Stimulated activated CD4-positive, alpha-beta T cell treated with anti-CD3 and anti-CD28 coated beads, TNF-alpha, amount 100 ng/mL, for 48 hours (primary cell): Measurements from ENCODE around the gene ACBD4.
A peak's percentile ranks its signal among the peaks of the same experiment; 100 is the strongest.

Experiments used
- DNase-seq, 3 donors: peaks; one replicate each; pipeline ENCODE4 v3.0.0-alpha.2; 2020; ENCODE audit warnings: low read depth in 3 of 3

The ACBD4 gene

DNA sequence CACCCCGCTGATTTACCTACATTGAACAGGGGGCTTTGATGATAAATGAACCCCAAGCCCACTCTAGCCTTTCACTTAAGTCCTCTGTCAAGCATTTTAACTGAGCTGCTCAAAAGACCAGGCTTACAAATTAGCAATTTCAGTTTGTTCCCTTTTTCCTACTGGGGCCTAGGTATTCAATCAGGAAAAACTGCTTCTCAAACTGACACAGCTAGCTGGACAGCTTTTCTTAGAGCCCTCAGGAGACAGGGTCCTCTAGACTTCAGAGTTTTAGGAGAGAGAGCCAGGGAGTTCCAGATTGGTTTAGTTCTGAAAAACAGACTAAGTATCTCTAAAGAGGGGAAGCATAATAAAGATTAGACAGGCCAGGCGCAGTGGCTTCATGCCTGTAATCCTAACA lies 20.0 kb downstream of the ACBD4 start:
- no peak for DNase-seq

DNA sequence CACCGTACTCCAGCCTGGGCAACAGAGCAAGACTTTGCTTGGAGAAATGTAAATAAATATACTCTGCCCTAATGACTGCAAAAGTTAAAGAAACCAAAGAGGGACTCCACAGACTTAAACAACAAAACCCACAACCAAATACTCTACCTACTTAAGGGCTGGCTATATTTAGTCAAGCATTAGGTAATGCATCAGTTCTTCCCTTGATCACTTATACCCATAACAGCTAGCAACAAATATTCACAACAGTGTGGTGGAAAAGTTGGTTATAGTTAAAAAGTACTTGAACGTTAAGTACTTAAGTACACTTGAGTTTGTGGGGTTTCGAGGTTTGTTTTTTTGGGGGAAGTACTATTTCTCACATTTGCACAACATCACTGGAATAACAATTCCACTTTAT lies 20.8 kb downstream of the ACBD4 start:
- no peak for DNase-seq

DNA sequence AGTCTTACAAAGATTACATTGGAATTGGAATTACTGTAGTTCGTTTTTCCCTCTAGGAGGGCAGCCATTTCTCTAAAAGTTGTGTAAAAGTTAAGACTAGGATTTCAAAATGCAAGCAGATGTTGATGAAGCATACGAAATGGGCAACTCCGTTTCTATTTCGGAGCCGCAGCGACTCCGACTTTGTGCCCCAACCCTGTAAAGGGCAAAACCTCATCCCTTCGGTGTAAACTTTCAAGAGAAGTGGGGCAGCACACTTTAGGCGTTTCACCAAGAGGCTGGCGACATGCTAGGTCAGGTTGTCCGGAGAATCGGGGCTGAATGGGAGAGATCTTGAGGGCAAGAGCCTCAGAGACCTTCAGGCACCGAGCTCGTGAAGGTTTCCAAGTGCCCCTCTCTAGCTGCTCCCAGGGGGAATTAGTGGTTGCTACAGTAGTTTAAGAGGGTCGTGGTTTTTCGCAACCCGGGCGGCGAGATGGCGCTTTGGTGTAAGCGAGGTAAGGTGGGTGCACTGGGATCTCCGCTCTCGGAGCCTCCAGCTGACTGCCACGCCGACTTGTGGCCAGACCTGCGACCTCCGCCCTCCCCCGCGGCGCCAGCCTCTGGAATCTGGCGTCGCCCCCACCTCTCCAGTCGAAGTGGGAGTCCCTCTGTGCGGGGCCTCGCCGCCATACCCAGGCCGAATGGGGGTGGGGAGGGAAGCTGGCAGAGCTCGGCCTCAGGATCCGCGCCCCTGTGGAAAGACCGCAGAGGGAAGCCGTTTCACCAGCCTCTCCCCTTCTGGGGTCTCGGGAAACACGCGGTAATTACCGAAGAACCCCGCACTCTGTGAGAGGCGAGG lies 25.2 kb downstream of the ACBD4 start:
- DNase-seq, result peak in 1 of 3 donors; percentile 21

DNA sequence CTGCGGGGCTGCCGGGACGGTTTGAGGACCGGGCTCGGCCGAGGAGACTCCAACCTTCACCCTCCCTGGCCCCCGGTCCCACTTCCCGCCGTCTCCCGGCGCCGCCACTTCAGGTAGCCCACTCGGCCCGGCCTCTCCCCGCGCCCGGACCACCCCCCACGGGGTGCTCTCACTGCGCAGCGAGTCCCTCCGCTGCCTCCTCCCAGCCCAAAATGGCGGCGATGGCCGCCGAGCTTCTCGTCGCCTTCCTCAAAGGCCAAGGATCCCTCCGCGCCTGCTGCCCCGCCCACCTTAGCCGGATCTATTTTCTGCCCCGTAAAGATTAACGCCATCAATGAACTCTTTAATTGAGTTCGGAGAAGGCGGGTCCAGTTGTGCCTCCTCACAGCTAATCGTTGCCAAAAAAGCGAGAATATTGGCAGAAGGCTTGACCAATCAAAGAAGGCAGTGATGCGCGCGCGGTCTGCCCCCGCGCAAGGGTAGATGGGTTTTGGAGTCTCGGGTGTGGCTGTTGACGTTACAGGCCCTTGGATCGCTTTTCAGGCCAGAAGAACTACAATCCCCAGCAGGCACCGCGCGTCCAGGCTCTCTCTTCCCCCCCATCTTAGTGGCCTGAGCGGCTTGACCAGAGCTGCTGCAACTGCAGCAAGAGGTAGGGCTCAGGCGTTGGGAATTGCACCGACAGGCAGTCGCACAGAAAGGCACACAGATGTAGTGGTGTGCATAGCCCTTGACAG lies 26.0 kb downstream of the ACBD4 start, which contains the start of gene HEXIM2:
Gene HEXIM2 (plus strand): TSS at position 588 of the 737 bp plus-strand sequence. CDS start 919 bp downstream, outside the sequence.
- DNase-seq, result peak; percentile 95 to 97 (median 95)

DNA sequence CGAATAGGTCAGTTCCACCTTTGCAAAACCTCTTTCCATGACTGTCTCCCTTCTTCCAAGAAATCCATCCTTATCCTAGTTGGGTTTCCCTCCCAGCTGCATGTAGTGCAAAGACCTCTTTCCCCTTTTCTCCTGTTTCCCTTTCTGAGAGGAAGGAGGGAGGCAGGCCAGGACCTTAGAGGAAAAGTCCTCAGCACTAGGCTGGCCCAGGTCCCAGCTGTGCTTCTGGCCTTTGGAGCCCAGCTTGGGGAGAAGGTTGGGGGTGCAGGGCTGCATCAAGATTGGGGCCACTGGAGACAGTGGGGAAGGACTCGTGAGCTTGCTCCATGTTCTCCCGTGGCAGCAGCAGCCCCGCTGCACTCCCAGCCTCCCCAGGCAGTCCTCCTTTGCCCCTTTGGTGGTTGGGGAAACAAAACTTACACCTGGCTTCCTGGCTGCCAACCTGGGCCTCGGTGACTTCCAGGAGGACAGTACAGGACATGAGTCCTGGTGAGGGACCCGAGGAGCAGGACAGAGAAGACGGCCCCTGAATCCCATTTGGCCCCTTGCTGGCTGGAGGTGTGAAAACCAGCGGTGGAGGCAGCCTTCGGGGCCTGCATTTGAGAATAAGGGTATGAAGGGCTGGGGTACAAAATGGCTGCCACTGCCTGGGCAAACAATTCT lies 26.7 kb downstream of the ACBD4 start:
- DNase-seq, result no peak

DNA sequence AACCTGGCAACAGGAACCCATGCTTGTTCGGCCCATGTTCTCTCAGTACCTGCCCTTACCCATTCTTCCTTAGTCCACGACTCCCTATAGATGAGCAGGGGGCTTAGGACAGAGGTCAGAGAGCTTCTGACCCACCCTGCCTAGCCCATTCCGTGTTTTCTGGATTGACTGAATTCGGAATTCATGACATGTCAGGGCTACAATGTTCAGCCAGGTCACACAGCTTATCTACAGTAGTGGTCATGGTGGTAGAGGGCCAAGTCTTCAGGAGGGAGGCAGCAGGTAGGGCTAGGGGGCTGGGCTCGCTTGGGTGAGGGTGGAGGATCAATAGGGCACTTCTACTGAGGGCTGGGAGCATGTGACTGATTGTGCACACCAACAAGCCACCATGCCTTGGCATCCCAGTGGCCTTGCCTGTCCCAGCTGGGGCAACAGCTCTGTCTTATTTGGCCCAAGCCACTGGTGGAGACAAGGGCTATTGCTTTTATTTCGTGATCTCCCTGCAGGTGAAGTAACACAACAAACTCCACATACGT lies 29.3 kb downstream of the ACBD4 start:
- no peak for DNase-seq

DNA sequence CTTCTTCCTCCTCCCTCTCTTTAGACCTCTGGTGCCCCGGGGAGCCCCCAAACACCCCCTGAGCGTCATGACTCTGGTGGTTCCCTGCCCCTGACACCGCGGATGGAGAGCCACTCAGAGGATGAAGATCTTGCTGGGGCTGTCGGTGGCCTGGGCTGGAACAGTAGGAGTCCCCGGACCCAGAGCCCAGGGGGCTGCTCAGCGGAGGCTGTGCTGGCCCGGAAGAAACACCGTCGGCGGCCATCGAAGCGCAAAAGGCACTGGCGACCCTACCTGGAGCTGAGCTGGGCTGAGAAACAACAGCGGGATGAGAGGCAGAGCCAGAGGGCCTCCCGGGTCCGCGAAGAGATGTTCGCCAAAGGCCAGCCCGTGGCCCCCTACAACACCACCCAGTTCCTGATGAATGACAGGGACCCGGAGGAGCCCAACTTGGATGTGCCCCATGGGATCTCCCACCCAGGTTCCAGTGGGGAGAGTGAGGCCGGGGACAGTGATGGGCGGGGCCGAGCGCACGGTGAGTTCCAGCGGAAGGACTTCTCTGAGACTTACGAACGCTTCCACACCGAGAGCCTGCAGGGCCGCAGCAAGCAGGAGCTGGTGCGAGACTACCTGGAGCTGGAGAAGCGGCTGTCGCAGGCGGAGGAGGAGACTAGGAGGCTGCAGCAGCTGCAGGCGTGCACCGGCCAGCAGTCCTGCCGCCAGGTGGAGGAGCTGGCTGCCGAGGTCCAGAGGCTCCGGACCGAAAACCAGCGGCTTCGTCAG lies 33.7 kb downstream of the ACBD4 start:
- no peak for DNase-seq

DNA sequence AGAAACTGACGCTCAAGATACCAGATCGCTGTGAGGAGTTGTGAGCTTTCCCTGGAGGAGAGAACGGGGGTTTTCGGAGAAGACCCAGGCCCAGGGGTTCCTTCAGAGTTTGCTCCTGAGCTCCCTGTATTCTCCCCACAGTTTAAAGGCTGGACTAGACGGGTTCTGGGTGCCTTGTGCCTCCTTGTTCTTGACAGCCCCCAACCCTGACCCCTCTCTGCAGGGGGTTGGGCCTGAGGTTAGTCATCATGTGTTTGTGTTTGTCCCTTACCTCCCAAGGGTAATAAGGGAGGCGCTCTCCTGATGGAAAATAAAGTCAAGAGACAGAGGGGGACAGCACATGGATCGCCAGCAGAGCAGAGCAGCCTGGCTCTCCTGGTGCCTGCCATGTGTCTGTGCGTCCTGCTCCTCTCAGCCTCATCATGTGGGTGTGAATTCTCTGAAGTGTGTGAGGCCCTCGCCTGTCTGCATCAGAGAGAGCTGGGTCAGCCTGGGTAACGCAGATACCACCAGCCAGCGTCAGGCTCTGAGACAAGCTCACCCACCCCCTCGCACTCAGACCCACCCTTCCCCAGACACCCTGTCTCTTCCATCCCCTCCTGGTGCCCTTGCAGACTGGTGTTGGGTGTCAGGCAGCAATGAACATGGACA lies 34.9 kb downstream of the ACBD4 start:
- no peak for DNase-seq

DNA sequence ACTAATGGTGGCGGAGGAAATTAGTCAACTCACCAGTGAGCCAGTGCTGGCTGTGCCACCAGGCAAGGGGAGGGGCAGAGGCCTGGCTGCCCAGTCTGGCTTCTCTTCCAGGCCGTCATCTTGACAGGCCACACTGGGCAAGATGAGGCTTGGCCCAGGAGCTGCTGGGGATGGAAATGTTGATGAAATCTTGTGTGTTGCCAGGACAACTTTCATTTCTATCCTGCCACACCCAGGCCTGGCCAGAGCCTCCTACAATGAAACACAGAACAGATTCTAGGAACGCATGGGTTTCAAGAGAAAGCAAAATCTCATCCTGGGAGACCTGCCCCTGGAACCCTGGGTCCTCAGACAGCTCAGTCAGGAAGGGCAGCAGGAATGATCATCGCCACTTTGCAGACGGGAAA lies 35.4 kb downstream of the ACBD4 start:
- no peak for DNase-seq

DNA sequence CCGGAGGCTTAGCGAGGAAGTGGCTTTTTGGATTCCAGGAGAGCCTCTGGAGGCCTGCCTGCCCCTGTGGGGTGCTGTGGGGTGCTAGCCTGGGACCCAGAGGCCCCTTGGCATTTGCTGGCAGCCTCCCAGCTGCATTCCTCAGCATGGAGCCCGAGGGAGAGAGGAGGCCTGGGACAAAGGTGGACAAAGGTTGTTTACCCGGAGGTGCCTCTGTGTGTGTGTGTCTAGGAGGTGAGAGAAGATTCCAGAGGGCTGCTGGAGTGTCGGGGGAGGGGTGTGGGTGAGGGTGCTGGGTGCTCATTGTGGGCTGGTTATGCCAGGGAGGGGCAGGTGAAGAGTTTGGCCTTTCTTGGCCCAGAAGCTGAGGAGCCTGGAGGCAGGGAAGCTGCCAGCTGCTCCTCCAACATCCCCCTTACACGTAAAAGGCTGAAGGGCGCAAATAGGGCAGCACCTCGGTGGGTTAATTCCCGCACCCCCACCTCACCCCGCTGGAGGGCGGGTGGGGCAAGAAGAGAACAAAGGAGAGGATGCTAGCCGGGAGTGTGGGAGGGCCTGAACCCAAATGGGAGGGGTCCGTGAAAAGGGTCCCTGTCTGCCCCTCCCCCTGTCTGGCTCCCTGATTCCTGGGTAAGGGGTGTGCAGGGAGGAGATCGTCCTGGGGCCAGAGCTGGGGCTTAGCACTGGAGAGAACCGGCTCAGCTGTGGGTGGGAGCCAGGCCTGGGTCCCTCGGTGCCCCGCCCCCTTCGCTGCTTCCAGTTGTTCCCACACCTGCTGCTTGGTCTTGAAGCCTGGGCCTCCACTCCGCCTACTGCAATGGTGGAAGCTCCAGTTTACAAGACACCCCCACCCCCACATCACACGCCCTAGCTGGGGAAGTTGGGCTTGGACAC lies 36.1 kb downstream of the ACBD4 start:
- no peak for DNase-seq

DNA sequence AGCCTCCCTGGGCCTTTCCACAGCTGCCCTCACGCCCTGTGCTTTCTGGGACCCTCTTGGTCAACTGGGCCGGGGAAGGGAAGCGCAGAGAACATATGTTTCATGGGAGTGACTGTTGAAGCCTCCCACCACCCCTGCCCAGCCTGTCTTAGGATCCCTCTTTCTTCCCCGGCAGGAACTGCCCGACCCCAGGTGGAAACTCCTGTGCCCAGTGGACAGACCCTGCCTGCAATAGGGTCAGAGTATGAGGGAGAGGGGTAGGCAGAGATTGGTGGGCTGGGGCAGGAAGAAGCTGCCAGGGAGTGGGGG lies 36.7 kb downstream of the ACBD4 start:
- no peak for DNase-seq

DNA sequence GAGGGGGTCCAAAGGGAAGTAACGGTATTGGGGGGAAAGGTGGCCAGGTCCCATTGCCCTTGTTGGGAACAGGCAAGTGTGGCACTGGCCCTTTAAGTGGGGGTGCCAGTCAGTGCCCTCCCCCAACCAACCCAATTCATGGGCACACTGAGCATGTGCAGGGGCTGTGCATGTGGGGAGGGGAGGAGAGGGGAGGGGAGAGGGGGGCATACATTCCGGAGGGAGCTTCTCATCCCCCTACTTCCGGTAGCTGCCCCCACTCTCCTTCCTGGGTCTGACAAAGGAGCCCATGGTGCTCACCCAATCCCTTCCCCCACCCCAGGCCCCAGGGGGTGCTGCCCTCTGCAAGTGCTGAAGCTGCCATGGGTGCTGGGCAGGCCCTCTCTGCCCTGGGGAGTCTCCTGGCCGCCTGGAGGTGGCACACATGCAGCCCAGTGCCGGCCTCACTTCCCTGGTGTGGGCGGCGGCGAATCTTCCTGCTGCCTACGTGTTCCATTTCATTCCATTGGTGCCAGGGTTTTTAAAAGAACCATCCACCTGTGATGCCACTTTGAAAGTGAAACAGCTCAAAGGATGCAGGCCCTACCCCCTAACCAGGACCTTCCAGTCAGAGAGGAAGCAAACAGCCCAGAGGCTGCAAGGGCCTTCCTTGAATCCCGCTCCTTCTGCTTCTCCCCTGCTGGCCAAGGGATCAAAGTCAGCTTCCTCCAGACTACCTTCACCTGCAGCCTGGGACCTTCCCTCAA lies 37.2 kb downstream of the ACBD4 start:
- DNase-seq, result peak; percentile 24 to 48 (median 30)

DNA sequence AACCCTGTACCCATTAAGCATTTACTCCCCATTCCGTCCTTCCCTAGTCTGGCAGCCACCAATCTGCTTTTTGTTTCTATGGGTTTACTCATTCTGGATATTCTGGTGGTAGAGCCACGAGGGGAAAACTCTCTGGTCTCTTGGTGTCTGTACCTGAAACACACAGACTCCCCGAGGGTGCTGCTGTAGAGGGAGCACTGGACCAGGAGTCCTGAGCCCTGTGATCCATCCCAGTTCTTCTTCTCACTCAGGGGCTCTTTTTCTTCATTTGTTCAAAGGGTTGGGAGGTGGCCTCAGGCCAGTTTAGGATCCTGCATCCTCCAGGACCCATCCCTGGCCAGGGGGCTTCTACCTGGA lies 40.2 kb downstream of the ACBD4 start:
- DNase-seq, result no peak

DNA sequence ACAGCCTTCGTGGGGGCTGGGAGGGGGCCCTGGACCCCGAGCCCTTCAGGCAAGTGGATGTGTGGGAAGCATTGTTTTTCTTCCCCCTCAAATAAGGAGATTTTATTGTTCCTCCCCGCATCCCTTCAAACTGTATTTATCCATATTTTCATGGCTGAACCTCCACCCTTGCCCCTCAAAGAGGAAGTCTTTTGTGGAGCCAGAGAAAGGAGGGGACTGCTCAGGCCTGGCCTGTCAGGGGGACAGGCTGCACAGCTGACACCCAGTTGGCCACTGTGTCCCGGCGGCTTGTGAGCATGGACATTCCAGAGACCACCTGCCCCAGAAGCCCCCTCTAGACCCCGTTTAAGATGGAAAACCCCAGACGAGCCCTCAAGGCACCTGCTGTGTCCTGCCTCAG lies 42.1 kb downstream of the ACBD4 start:
- DNase-seq, result no peak

DNA sequence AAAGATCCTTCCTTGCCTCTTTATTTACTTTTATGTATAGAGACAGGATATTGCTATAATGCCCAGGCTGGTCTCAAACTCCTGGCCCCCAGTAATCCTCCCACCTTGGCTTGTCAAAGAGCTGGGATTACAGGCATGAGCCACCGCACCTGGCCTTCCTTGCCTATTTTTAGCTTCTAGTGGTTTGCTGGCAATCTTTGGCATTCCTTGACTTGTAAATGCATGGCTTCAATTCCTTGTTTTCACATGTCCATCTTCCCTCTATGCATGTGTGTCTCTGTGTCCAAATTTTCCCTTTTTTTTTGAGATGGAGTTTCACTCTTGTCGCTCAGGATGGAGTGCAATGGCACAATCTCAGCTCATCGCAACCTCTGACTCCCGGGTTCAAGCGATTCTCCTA lies 48.7 kb downstream of the ACBD4 start:
- no peak for DNase-seq

DNA sequence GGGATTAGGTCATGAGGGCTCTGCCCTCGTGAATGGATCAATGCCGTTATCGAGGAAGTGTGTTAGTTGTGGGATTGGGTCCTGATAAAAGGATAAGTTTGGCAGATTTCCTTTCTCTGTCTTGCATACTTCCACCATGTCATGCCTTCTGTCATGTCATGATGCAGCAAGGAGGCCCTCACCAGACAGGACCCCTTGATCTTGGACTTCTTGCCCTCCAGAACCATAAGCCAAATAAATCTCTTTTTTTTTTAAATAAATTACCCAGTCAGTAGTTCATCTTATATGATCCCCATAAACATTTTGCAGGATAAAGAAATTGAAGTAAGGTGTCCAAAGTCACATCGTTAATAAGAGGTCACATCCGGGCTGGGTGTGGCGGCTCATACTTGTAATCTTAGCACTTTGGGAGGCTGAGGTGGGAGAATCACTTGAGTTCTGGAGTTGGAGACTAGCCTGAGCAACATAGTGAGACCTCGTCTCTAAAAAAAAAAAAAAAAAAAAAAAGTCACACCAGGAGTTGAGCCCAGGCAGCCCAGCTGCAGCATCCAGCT lies 51.4 kb downstream of the ACBD4 start:
- no peak for DNase-seq

DNA sequence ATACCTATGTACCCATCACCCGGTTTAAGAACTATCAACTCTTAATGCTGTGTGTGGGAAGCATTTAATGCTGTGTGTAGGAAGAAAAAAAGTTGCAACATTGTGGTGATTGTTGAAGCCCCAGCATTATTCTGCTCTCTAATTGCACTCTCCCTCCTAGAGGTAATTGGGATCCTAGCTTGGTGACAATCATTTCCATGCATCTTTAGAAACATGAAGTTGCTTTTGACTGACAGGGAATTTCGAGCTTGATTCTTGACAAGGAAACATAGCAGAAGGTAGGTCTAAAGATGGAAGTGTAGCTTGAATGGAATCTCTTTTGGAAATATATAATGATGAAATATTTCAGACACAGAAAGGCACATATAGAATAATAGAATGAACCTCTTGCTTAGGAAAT lies 53.5 kb downstream of the ACBD4 start:
- no peak for DNase-seq

DNA sequence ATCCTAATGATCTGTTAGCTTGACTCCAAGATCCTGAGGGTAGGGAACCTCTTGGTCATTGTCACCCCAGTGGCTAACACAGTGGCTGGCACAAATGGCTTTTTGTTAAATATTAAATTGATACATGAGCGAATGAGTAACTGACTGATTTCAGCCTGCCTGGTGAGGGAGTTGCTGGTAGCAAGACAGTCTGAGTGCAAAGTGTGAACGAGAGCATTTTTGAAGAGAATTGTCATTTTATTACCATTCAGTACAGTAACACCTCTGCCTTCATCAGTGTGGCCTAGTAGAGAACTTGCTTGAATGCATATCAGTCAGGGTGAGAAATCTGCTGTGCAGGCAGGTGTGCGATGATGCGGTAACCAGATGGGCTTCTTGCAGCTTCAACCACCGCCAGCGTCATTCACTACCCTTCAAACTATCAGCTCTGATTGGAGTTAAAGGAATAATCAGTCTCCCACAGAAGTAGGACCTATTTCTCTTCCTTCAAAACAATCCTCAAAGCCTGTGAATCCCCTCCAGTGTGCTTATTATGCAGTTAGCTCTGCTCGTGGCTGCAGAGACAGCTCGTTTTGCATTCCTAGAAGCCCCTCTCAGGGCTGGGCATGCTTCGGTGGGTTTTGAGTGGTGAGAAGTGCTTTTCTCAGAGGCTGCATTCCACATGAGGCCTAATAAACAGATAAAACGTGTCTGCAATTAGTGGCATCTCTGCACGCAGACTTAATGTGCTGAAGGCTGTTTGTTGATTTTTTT lies 55.2 kb downstream of the ACBD4 start:
- no peak for DNase-seq
